Lung microvascular endothelial cell (primary cell): Measurements from ENCODE around the gene DEFB126. TPM values are rescaled to one million over a fixed set of nuclear protein-coding genes. Genes with fewer than 3 reads are reported as not detected.
"Not testable (repeated sequence)": the region's sequence is repeated elsewhere in the genome, so short reads cannot be mapped to it uniquely, and the experiment has no call there.

Source experiments
- DNase-seq, 2 donors: peaks; one replicate each; pipeline versions ENCODE4 v3.0.0 to v3.0.0-alpha.2; 2010; ENCODE audit warnings: low read depth in 2 of 2
- total RNA-seq: library from RNA; depleted of rRNA; stranded (reverse); fragments of >200 nt; gene quantifications from 2 replicates; pipeline ENCODE4 v1.2.1, GENCODE V29; 2014

The DEFB126 gene, protein sequence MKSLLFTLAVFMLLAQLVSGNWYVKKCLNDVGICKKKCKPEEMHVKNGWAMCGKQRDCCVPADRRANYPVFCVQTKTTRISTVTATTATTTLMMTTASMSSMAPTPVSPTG
- total RNA-seq: not detected in 2 replicates

GRCh38 chr20:142290-142689, at the start of gene DEFB126:
DEFB126 (plus strand) TSS chr20:142590; CDS start chr20:142629, 39 bp downstream.
- DNase-seq: no peak

GRCh38 chr20:93641-94040, 48.7 kb upstream of the DEFB126 start:
- DNase-seq: no peak

DNA sequence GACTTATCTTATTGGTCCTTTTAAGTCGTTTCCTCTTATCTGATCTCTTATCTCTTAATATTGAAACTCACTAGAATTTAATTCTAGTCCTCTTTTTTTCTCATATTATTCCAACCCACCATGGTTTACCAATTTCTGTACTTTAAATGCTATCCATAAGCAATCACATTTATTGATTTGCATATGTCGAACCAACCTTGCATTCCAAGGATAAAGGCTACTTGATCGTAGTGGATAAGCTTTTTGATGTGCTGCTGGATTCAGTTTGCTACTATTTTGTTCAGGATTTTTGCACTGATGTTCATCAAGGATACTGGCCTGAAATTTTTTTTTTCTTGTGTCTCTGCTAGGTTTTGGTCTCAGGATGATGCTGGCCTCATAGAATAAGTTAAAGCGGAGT, 47.2 kb upstream of the DEFB126 start:
- no peak for DNase-seq

GRCh38 chr20:97691-98090, 44.7 kb upstream of the DEFB126 start:
- not testable (repeated sequence) for DNase-seq

DNA sequence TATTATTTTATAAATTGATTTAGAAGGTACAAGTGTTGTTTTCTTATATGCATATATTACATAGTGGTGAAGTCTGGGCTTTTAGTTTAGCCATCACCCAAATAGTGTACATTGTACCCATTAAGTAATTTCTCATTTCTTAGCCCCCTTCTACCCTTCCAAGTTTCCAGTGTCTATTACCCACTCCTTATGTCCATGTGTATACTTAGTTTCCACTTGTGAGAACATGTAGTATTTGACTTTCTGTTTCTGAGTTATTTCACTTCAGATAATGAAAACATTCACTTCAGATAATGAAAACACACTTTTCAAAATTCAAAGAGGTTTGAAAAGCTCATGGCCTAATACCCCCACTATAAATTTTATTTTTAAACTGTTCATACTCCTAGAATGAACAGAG, 40.4 kb upstream of the DEFB126 start:
- DNase-seq: no peak

DNA sequence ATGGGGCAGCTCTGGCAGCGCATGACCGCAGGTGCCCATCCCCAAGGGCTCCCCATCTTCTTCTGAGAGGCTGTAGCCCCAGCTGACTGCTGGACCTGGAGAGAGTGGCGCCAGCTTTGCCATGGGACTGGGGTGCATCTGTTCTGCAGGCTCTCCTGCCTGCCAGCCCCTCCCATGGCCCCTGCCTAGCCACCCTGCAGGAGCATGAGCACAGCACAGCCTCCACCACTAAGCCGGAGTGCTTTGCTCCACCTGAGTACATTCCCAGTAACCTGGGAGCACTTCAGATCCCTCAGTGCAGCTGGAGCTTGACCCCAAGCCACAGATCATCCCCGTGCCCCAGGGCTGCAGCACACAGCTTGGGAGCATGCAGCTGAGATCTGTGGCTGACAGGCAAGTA, 38.9 kb upstream of the DEFB126 start:
- DNase-seq: no peak

- DNase-seq: no peak
Measured at GRCh38 chr20:112396-112795, 30.0 kb upstream of the DEFB126 start.

GRCh38 chr20:117518-117917, 24.9 kb upstream of the DEFB126 start:
- DNase-seq: no peak

DNA sequence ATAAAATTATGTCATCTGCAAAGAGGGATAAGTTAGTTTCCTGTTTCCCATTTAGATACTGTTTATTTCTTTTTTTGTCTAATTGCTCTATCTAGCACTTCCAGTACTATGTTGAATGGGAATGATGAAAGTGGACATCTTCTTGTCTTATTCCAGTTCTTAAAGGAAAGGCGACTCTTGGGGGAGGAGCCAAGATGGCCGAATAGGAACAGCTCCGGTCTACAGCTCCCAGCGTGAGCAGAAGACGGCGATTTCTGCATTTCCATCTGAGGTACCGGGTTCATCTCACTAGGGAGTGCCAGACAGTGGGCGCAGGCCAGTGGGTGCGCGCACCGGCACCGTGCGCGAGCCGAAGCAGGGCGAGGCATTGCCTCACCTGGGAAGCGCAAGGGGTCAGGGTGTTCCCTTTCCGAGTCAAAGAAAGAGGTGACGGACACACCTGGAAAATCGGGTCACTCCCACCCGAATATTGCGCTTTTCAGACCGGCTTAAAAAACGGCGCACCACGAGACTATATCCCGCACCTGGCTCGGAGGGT, 12.5 kb upstream of the DEFB126 start:
- DNase-seq: not testable (repeated sequence)

DNA sequence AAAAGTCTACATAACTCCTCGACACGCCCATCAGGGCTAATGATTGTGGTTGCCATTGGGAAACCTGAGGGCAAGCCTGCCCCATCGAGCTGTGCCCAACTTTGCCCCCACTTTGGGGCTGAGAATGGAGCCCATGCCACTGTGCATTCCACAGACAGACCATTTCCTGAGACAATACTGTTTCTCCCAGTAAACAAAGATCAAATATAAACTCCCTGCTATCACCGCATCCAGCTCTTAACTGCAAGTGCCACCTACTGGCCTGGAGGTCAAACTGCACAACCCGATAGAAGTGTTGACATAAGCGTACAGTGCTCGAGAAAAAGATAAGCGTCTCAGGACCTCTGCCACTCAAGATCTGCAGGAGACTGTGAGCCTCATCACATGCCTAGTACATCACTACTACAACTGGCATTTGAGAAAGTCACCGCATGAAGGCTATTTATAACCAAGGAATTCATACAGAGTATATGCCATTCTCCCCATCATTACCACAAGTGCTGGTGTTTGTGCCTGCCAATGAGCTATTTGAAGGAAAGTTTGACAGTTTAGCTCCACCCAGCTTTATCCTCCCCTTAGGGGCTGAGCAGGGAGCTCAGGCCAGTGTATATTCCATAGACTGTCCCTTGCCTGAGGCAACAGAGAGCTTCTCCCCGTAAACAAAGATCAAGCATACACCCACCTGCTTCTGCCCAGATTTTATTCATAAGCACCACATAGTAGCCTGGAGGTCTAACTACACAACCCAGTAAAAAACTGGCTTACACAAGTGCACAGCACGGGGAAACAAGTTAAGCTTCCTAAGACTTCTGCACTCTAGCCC, 4.5 kb upstream of the DEFB126 start:
- DNase-seq: no peak

- DNase-seq: no peak
Measured at GRCh38 chr20:145877-146276, 3.5 kb downstream of the DEFB126 start.

DNA sequence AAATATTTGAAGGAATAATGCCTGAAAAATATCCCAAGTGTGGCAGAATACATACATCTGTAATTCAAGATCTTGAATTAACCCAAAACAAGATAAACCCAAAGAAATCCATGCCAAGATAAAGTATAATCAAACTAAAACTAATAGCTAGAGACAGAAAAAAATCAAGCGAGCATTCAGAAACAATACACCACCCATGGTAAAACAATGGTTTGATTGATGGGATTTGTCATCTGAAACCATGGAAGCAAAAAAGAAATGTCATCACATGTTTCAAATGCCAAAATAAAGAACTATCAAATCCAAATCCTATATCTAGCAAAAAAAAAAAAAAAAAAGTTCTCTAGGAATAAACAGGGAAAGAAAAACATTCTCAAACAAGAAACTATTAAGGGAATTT, 9.7 kb downstream of the DEFB126 start:
- DNase-seq: no peak

DNA sequence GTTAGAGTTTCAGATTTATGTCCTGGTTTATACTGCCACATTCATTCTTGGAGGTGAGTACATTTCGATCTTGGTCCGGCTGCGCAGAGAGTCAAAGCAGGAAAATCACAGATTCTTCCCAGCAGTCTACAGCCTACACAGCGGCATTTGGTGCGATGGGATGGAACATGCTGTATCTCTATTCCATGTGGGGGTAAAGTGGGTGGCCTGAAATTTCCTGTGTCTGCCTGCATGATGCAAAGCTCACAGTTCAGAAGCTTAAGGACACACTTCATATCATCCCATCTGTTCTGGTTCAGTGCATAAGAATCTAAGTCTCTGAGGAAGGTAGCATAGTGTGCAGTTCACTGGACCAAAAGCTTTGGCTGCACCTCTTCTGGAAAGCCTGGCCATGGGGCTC, 14.8 kb downstream of the DEFB126 start, which contains the start of gene DEFB127:
TSS of gene DEFB127 (plus strand) at position 301 of the 400 bp plus-strand sequence. CDS start at position 392, 91 bp downstream.
- no peak for DNase-seq

- no peak for DNase-seq
Measured at GRCh38 chr20:164618-165017, 22.2 kb downstream of the DEFB126 start.

GRCh38 chr20:168876-169275, 26.5 kb downstream of the DEFB126 start:
- DNase-seq: no peak

GRCh38 chr20:184288-184687, 41.9 kb downstream of the DEFB126 start:
- no peak for DNase-seq

DNA sequence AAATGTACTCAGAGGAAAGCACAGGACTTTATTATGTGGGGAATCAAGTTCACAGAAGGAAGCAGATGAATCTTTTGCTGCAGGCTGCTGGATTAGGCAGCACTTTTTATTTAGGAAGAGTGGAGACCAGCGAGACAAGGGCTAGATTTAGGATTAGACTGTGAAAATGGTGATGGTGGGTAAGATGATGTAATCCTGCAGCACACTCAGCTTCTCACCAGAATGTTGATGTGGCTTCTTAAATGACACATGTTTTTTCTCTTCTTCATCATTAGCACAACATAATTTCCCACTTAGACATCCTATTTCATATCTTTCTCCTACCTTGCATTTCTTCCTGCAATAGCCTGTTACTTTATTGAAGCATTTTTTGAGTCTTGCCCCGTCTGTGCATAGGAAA, 45.3 kb downstream of the DEFB126 start:
- no peak for DNase-seq

- DNase-seq: no peak
Measured at GRCh38 chr20:189611-190010, 47.2 kb downstream of the DEFB126 start, which contains the start of gene DEFB128. DEFB128 (minus strand) TSS chr20:189711; CDS start chr20:189623, 88 bp downstream.

Other genes with a start within 250 kb of the DEFB126 start
- gene DEFB125, start 54.9 kb upstream of the DEFB126 start, total RNA-seq: not detected in 2 replicates
- not detected in 2 replicates for gene DEFB127, start 14.9 kb downstream of the DEFB126 start, total RNA-seq
- gene DEFB128, start 47.1 kb downstream of the DEFB126 start, total RNA-seq: not detected in 2 replicates
- not detected in 2 replicates for gene DEFB129, start 84.7 kb downstream of the DEFB126 start, total RNA-seq
- not detected in 2 replicates for gene DEFB132, start 115.1 kb downstream of the DEFB126 start, total RNA-seq
- 1.4 and 2.4 TPM in 2 replicates for gene C20orf96, start 148.2 kb downstream of the DEFB126 start, total RNA-seq
- gene ZCCHC3, start 155.0 kb downstream of the DEFB126 start, total RNA-seq: 12.9 and 19.0 TPM in 2 replicates
- 2.2 and 2.8 TPM in 2 replicates for gene SOX12, start 183.0 kb downstream of the DEFB126 start, total RNA-seq
- gene NRSN2, start 204.5 kb downstream of the DEFB126 start, total RNA-seq: 9.7 and 9.8 TPM in 2 replicates
- gene TRIB3, start 238.2 kb downstream of the DEFB126 start, total RNA-seq: 26.6 and 36.1 TPM in 2 replicates